Ishikawa (cell line): ENCODE results near the gene FLOT1.

Source experiments
- CEBPB ChIP-seq: IDR thresholded peaks from 2 replicates; pipeline ENCODE4 v1.6.1; 2012
- CREB1 ChIP-seq: IDR thresholded peaks from 2 replicates; pipeline ENCODE4 v1.6.1; 2012; ENCODE audit warnings: low read depth
- EGR1 ChIP-seq: IDR thresholded peaks from 2 replicates; pipeline ENCODE4 v1.6.1; 2012
- EP300 ChIP-seq: IDR thresholded peaks from 2 replicates; pipeline ENCODE4 v1.6.1; 2012; ENCODE audit warnings: borderline replicate concordance
- FOXM1 ChIP-seq: IDR thresholded peaks from 2 replicates; pipeline ENCODE4 v1.6.1; 2012; ENCODE audit warnings: low read depth, borderline replicate concordance
- NFIC ChIP-seq: IDR thresholded peaks from 2 replicates; pipeline ENCODE4 v1.6.1; 2012
- RAD21 ChIP-seq: IDR thresholded peaks from 2 replicates; pipeline ENCODE4 v1.6.1; 2012; ENCODE audit warnings: low read depth
- TAF1 ChIP-seq: IDR thresholded peaks from 2 replicates; pipeline ENCODE4 v1.6.1; 2012; ENCODE audit warnings: low read depth, mild to moderate bottlenecking
- TCF12 ChIP-seq: IDR thresholded peaks from 2 replicates; pipeline ENCODE4 v1.6.1; 2012; ENCODE audit warnings: low read depth
- TEAD4 ChIP-seq: IDR thresholded peaks from 2 replicates; pipeline ENCODE4 v1.6.1; 2012
- YY1 ChIP-seq: IDR thresholded peaks from 2 replicates; pipeline ENCODE4 v1.6.1; 2012; ENCODE audit warnings: low read depth
- ZBTB7A ChIP-seq: IDR thresholded peaks from 2 replicates; pipeline ENCODE4 v1.6.1; 2012; ENCODE audit warnings: low read depth
- TF ChIP-seq, protein P1 (sequence below): IDR thresholded peaks from 2 replicates; pipeline ENCODE4 v1.6.1; 2012
- TF ChIP-seq, protein P2 (sequence below): IDR thresholded peaks from 2 replicates; pipeline ENCODE4 v1.6.1; 2012; ENCODE audit warnings: low read depth, mild to moderate bottlenecking
- TF ChIP-seq, protein P3 (sequence below): IDR thresholded peaks from 2 replicates; pipeline ENCODE4 v1.6.1; 2012

Gene FLOT1

DNA sequence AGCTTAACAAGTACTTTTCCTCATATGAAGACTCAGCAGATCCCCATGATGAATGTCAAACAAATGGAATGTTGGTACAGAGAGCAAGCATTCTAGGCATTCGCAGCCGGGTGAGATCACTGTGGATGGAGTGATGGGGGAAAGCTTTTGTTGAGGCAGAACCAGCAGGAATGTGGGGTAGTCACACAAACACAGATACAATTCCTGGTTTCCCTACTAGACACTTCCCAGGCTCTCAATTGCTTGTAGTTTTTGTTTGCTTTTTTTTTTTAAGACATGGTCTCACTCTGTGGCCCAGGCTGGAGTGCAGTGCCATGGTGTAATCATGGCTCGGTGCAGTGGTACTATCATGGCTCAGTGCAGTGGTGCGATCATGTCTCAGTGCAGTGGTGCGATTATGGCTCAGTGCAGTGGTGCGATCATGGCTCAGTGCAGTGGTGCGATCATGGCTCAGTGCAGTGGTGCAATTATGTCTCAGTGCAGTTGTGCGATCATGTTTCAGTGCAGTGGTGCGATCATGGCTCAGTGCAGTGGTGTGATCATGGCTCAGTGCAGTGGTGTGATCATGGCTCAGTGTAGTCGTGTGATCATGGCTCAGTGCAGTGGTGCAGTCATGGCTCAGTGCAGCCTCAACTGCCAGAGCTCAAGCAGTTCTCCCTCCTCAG is 17.2 kb upstream of the FLOT1 start:
- TF ChIP-seq FOXM1 (no peak; the same call in 1 of the 2 replicates), EGR1 (no peak), NFIC (peak; percentile 55), ZBTB7A (no peak), TAF1 (no peak), TCF12 (peak; percentile 79), EP300 (peak; percentile 87; the same call in 1 of the 2 replicates), CREB1 (no peak), CEBPB (0 out of 2 replicates have a peak, but pooled peaks have one; percentile 15), RAD21 (no peak), YY1 (no peak), TEAD4 (peak; percentile 97)
- TF ChIP-seq, protein P1, sequence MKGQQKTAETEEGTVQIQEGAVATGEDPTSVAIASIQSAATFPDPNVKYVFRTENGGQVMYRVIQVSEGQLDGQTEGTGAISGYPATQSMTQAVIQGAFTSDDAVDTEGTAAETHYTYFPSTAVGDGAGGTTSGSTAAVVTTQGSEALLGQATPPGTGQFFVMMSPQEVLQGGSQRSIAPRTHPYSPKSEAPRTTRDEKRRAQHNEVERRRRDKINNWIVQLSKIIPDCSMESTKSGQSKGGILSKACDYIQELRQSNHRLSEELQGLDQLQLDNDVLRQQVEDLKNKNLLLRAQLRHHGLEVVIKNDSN: no peak
- TF ChIP-seq, protein P2, sequence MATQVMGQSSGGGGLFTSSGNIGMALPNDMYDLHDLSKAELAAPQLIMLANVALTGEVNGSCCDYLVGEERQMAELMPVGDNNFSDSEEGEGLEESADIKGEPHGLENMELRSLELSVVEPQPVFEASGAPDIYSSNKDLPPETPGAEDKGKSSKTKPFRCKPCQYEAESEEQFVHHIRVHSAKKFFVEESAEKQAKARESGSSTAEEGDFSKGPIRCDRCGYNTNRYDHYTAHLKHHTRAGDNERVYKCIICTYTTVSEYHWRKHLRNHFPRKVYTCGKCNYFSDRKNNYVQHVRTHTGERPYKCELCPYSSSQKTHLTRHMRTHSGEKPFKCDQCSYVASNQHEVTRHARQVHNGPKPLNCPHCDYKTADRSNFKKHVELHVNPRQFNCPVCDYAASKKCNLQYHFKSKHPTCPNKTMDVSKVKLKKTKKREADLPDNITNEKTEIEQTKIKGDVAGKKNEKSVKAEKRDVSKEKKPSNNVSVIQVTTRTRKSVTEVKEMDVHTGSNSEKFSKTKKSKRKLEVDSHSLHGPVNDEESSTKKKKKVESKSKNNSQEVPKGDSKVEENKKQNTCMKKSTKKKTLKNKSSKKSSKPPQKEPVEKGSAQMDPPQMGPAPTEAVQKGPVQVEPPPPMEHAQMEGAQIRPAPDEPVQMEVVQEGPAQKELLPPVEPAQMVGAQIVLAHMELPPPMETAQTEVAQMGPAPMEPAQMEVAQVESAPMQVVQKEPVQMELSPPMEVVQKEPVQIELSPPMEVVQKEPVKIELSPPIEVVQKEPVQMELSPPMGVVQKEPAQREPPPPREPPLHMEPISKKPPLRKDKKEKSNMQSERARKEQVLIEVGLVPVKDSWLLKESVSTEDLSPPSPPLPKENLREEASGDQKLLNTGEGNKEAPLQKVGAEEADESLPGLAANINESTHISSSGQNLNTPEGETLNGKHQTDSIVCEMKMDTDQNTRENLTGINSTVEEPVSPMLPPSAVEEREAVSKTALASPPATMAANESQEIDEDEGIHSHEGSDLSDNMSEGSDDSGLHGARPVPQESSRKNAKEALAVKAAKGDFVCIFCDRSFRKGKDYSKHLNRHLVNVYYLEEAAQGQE: no peak
- TF ChIP-seq, protein P3, sequence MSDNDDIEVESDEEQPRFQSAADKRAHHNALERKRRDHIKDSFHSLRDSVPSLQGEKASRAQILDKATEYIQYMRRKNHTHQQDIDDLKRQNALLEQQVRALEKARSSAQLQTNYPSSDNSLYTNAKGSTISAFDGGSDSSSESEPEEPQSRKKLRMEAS: no peak

DNA sequence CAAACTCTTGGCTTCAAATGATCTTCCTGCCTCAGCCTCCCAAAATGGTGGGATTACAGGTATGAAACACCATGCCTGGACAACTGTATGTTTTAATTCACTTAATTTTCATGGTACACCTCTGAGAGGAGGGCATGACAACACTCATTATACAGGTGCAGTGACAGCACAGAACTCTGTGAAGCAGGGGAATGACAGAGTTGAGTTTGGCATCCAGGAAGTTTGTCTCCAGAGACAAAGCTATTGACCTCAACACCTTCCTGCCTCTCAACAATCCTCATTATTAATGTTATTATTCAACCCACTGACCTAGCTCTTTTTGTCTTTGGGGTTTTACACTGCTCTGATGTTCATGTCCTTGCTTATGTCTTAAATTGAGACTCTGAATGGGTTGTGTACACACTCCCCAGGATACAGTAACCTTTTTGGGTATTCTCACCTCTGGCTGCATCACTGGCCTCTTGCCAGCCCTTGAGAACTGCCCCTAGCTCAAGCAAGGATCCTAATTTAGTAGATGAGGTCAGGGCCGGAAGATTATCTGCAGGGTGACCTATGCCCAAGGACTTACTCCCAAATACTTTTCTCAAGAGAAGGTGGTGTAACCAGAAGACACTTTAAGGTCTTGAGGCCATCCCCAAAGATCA is 14.9 kb upstream of the FLOT1 start:
- TF ChIP-seq NFIC: peak; percentile 62
- no peak for TF ChIP-seq TAF1

DNA sequence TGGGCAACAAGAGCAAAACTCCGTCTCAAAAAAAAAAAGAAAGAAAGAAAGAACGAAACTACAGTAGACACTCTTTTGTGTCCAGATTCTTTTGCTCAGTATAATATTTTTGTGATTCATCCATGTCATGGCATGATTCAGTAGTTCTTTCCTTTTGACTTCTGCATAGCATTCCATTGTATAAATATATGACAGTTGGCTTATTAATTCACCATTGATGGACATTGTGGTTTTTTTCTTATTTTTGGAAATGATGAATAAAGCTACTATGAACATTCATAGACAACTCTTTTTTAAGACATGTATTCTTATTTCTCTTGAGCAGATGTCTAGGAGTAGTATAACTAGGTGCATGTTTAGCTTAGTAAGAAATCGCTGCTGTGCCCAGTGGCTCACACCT is 12.1 kb upstream of the FLOT1 start:
- no peak for TF ChIP-seq ZBTB7A

DNA sequence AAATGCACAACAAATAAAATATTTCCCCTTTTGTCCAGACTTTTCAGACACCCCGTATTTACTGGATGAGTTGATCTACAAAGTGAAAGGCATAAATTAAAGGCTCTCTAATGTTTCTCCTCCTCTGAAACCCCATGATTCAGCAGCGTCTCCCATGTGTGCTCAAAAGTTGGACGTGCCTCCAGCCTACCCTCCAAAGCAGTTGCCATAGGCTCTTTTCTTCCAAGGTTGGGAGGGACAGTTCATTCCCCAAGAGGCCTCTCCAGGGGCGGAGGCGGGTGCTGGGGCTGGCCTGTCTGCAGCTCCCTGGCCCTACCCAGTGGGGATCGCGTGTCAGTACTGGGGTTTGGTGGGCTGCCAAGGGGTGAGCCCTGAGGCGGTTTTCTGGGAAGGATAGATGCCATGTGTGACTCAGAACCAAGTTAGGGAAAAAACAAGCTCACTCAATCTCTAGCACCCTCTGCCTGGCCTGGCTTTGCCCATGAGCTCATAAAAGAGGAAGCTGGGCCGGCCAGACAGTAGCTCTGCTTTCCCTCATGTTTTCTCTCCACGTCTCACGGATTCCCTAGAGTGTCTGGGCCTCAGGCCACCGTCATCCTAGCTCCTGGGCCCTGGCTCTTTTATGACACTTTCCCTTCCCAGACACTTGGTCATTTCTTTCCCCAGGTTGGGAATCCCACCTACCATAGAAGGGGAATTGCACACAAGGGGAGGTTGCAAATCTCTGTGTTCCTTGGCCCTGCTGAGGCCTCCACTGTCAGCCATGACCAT is 9.9 kb upstream of the FLOT1 start:
- peak; percentile 10; the same call in 1 of the 2 replicates for TF ChIP-seq RAD21
- peak; percentile 42; the same call in 1 of the 2 replicates for TF ChIP-seq YY1
- no peak for TF ChIP-seq EGR1
- TF ChIP-seq, protein P2: no peak
- peak; percentile 22; the same call in 1 of the 2 replicates for TF ChIP-seq TAF1
- peak; percentile 87 for TF ChIP-seq FOXM1
- no peak for TF ChIP-seq CEBPB
- no peak; the same call in 1 of the 2 replicates for TF ChIP-seq TEAD4
- no peak for TF ChIP-seq ZBTB7A
- TF ChIP-seq, protein P3: peak; percentile 90
- TF ChIP-seq TCF12: peak; percentile 95
- TF ChIP-seq, protein P1: 0 out of 2 replicates have a peak, but pooled peaks have one; percentile 18
- TF ChIP-seq EP300: peak; percentile 96
- TF ChIP-seq CREB1: no peak
- peak; percentile 96 for TF ChIP-seq NFIC

DNA sequence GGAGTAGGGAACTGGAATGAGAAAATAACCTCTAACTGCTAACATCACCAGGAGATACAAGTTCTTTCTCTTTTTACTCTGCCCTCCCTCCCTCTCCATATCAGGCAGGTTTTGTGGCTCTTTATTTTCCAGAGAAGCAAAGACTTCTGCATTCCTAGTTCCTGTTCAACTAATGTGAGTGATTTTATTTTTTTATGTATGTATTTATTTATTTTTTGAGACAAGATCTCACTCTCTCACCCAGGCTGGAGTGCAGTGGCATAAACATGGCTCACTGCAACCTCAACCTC is 7.8 kb upstream of the FLOT1 start:
- TF ChIP-seq NFIC (no peak), EGR1 (no peak), TEAD4 (no peak), ZBTB7A (no peak), YY1 (no peak), TCF12 (no peak), CEBPB (no peak), FOXM1 (no peak), CREB1 (no peak), RAD21 (no peak), TAF1 (no peak), EP300 (no peak)
- TF ChIP-seq, protein P1: no peak
- TF ChIP-seq, protein P2: no peak
- TF ChIP-seq, protein P3: no peak
